BE2C (cell line): ENCODE results near the gene TPCN2.

Experiments
- DNase-seq: peaks from one replicate; pipeline ENCODE4 v3.0.0-alpha.2; 2020
- H3K27me3 ChIP-seq: fragments of 250-450 bp; sonication (Bioruptor Pico); 2 replicates; pipeline ENCODE4 v1.5.1; 2020; ENCODE audit warnings: mild to moderate bottlenecking
- H3K36me3 ChIP-seq: fragments of 250-450 bp; sonication (Bioruptor Pico); 2 replicates; pipeline ENCODE4 v1.5.1; 2020; ENCODE audit warnings: mild to moderate bottlenecking
- H3K4me1 ChIP-seq: fragments of 250-450 bp; sonication (Bioruptor Pico); 2 replicates; pipeline ENCODE4 v1.5.1; 2020
- H3K4me3 ChIP-seq: 2 replicates; pipeline ENCODE4 v1.5.1; 2011; ENCODE audit warnings: low read depth, low read length
- H3K9me3 ChIP-seq: fragments of 250-450 bp; sonication (Bioruptor Pico); 2 replicates; pipeline ENCODE4 v1.5.1; 2020
- TF ChIP-seq, protein P1 (sequence below): IDR thresholded peaks from 2 replicates; pipeline ENCODE4 v1.5.1; 2012; ENCODE audit warnings: mild to moderate bottlenecking, low read depth, low read length

Gene TPCN2

GRCh38 chr11:69087811-69088210 lies 39.1 kb downstream of the TPCN2 start:
- H3K4me1 ChIP-seq = peaks cover 5% of the 10 kb centered on the region; the same call in 1 of the 2 replicates
- no peak for DNase-seq
- H3K4me3 ChIP-seq = no peak overlapping the region
- H3K27me3 ChIP-seq = no peaks in the 10 kb centered on the region
- TF ChIP-seq, protein P1, sequence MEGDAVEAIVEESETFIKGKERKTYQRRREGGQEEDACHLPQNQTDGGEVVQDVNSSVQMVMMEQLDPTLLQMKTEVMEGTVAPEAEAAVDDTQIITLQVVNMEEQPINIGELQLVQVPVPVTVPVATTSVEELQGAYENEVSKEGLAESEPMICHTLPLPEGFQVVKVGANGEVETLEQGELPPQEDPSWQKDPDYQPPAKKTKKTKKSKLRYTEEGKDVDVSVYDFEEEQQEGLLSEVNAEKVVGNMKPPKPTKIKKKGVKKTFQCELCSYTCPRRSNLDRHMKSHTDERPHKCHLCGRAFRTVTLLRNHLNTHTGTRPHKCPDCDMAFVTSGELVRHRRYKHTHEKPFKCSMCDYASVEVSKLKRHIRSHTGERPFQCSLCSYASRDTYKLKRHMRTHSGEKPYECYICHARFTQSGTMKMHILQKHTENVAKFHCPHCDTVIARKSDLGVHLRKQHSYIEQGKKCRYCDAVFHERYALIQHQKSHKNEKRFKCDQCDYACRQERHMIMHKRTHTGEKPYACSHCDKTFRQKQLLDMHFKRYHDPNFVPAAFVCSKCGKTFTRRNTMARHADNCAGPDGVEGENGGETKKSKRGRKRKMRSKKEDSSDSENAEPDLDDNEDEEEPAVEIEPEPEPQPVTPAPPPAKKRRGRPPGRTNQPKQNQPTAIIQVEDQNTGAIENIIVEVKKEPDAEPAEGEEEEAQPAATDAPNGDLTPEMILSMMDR = no peak
- 0 out of 2 replicates have a peak, but pooled peaks cover 4% of the 10 kb centered on the region for H3K9me3 ChIP-seq
- peaks cover 11% of the 10 kb centered on the region for H3K36me3 ChIP-seq

- peak; percentile 83 for DNase-seq
- Histone ChIP-seq H3K4me1 (peaks cover 5% of the 10 kb centered on the region; the same call in 1 of the 2 replicates), H3K36me3 (peaks cover 11% of the 10 kb centered on the region), H3K27me3 (no peaks in the 10 kb centered on the region), H3K4me3 (no peak overlapping the region), H3K9me3 (0 out of 2 replicates have a peak, but pooled peaks cover 4% of the 10 kb centered on the region)
- TF ChIP-seq, protein P1 = peak; percentile 90
These were observed 40.0 kb downstream of the TPCN2 start for GRCh38 chr11:69088676-69089146.

GRCh38 chr11:69089258-69089657 lies 40.5 kb downstream of the TPCN2 start:
- Histone ChIP-seq H3K27me3 (no peaks in the 10 kb centered on the region), H3K9me3 (0 out of 2 replicates have a peak, but pooled peaks cover 4% of the 10 kb centered on the region), H3K36me3 (peaks cover 11% of the 10 kb centered on the region), H3K4me1 (peaks cover 5% of the 10 kb centered on the region; the same call in 1 of the 2 replicates), H3K4me3 (no peak overlapping the region)
- TF ChIP-seq, protein P1 = no peak
- no peak for DNase-seq

DNA sequence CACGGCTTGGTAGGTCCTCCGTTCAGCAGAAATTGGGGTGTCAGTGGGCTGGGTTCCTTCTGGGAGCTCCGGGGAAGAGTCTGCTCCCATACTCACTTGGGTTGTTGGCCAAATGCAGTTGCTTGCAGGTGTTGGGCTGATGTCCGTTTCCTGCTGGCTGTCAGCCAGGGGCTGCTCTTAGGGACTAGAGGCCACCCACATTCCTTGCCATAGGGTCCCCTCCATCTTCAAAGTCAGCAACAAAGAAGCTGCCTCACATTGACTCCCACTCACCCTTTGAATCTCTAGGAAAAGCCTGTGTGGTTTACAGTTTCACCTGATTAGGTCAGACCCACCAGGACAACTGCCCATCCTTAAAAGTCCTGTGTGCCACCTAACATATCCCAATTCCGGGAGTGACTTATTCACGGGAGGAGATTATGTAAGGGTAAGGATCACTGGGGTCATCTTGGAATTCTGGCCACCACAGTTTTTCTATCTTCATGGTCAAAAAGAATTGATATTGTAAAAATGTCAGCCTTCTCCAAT lies 43.0 kb downstream of the TPCN2 start:
- H3K9me3 ChIP-seq = 0 out of 2 replicates have a peak, but pooled peaks cover 4% of the 10 kb centered on the region
- peaks cover 4% of the 10 kb centered on the region for H3K36me3 ChIP-seq
- no peaks in the 10 kb centered on the region for H3K27me3 ChIP-seq
- no peak for DNase-seq
- H3K4me3 ChIP-seq = no peak overlapping the region
- peaks cover 5% of the 10 kb centered on the region; the same call in 1 of the 2 replicates for H3K4me1 ChIP-seq
- TF ChIP-seq, protein P1 = no peak

DNA sequence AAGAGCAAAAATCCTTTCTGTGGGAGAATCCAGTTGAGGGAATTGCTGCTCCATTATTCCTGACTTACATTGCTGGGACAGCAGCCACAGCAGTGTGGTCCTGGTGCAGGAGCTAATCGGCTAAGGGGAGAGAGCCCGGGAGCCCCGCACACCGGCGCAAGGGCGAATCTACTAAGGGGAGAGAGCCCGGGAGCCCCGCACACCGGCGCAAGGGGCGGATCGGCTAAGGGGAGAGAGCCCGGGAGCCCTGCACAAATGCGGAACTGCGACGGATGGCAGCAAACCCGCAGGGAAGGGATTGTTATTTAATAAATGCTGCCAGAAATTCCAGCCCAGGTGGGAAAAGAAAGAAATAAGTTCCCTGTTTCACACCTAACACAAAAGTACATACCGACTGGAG lies 43.5 kb downstream of the TPCN2 start:
- TF ChIP-seq, protein P1 = no peak
- H3K4me3 ChIP-seq = no peak overlapping the region
- H3K36me3 ChIP-seq = peaks cover 4% of the 10 kb centered on the region
- no peaks in the 10 kb centered on the region for H3K27me3 ChIP-seq
- peaks cover 5% of the 10 kb centered on the region; the same call in 1 of the 2 replicates for H3K4me1 ChIP-seq
- H3K9me3 ChIP-seq = 0 out of 2 replicates have a peak, but pooled peaks cover 4% of the 10 kb centered on the region
- DNase-seq = no peak

GRCh38 chr11:69093106-69093505 lies 44.4 kb downstream of the TPCN2 start:
- Histone ChIP-seq H3K27me3 (no peaks in the 10 kb centered on the region), H3K36me3 (peaks cover 4% of the 10 kb centered on the region), H3K4me1 (peaks cover 5% of the 10 kb centered on the region; the same call in 1 of the 2 replicates), H3K4me3 (no peak overlapping the region), H3K9me3 (0 out of 2 replicates have a peak, but pooled peaks cover 4% of the 10 kb centered on the region)
- TF ChIP-seq, protein P1 = no peak
- no peak for DNase-seq
